Endodermal cell (in vitro differentiated cells): Measurements from ENCODE around the gene STOML2. TPM values are rescaled to one million over a fixed set of nuclear protein-coding genes. Genes with fewer than 3 reads are reported as not detected.

ENCODE experiments used
- DNase-seq: peaks from one replicate; pipeline ENCODE4 v3.0.0-alpha.2; 2017
- H3K27ac ChIP-seq: 2 replicates; pipeline ENCODE4 v1.5.1; 2013; ENCODE audit warnings: mild to moderate bottlenecking, low read depth, low read length, moderate library complexity
- H3K27me3 ChIP-seq: 2 replicates; pipeline ENCODE4 v1.6.1; 2013; ENCODE audit warnings: mild to moderate bottlenecking, low read length, moderate library complexity; ENCODE audit not compliant: insufficient read depth, control insufficient read depth, poor library complexity, severe bottlenecking
- H3K36me3 ChIP-seq: 2 replicates; pipeline ENCODE4 v1.7.0; 2013; ENCODE audit warnings: mild to moderate bottlenecking, low read length, moderate library complexity; ENCODE audit not compliant: control insufficient read depth, insufficient read depth
- H3K4me1 ChIP-seq: one replicate; pipeline ENCODE4 v1.7.0; 2013; ENCODE audit warnings: low read length; ENCODE audit not compliant: control insufficient read depth, insufficient read depth
- H3K4me3 ChIP-seq: 2 replicates; pipeline ENCODE4 v1.5.1; 2013; ENCODE audit warnings: mild to moderate bottlenecking, low read length, moderate library complexity
- H3K9ac ChIP-seq: 2 replicates; pipeline ENCODE4 v1.6.1; 2013; ENCODE audit warnings: mild to moderate bottlenecking, low read length, moderate library complexity; ENCODE audit not compliant: poor library complexity, severe bottlenecking; ENCODE audit errors: extremely low read depth
- H3K9me3 ChIP-seq: 2 replicates; pipeline ENCODE4 v1.6.1; 2013; ENCODE audit warnings: mild to moderate bottlenecking, low read length, moderate library complexity; ENCODE audit not compliant: control insufficient read depth
- H3K27ac Mint-ChIP-seq: 2 replicates; pipeline ENCODE4 v1.8.0; 2020; ENCODE audit warnings: mixed read lengths
- H3K27me3 Mint-ChIP-seq: 2 replicates; pipeline ENCODE4 v1.8.0; 2021; ENCODE audit warnings: mild to moderate bottlenecking, mixed read lengths; ENCODE audit not compliant: insufficient read depth
- H3K36me3 Mint-ChIP-seq: 2 replicates; pipeline ENCODE4 v1.8.0; 2020; ENCODE audit warnings: low read depth, mixed read lengths
- H3K4me1 Mint-ChIP-seq: 2 replicates; pipeline ENCODE4 v1.8.0; 2020; ENCODE audit warnings: mixed read lengths
- H3K4me3 Mint-ChIP-seq: 2 replicates; pipeline ENCODE4 v1.8.0; 2020; ENCODE audit warnings: mild to moderate bottlenecking, moderate library complexity, mixed read lengths
- H3K9me3 Mint-ChIP-seq: 2 replicates; pipeline ENCODE4 v1.8.0; 2020; ENCODE audit warnings: mild to moderate bottlenecking, mixed read lengths
- WGBS, 2 experiments: methylation state at CpG; one replicate each; pipeline versions ENCODE4 v1.1.5 to v1.1.7; 2013; ENCODE audit warnings: missing lambda C conversion rate in 2 of 2, mixed read lengths in 1 of 2; ENCODE audit not compliant: insufficient coverage in 1 of 2, insufficient read length in 1 of 2; 5-methylcytosine and 5-hydroxymethylcytosine counted together
- total RNA-seq, 2 donors: library from RNA; stranded (reverse); fragmentation: NEBNext Ultra II Directional in 1 of 2; extraction: Animal tissue kit (Norgen Biotek cat#: 25700) in 1 of 2; gene quantifications; 2 replicates in 1 of 2; 3 replicates in 1 of 2; pipeline ENCODE4 v1.2.1, GENCODE V29; 2021
- TF ChIP-seq, protein P1 (sequence below): fragments of 200-600 bp; sonication (generic); conservative IDR thresholded peaks from 2 replicates; pipeline ENCODE4 v1.5.0; 2021; ENCODE audit warnings: antibody characterized with exemption, mild to moderate bottlenecking

STOML2 gene
- total RNA-seq, 2 donors from 2014 or later: 158 to 201 TPM

DNA sequence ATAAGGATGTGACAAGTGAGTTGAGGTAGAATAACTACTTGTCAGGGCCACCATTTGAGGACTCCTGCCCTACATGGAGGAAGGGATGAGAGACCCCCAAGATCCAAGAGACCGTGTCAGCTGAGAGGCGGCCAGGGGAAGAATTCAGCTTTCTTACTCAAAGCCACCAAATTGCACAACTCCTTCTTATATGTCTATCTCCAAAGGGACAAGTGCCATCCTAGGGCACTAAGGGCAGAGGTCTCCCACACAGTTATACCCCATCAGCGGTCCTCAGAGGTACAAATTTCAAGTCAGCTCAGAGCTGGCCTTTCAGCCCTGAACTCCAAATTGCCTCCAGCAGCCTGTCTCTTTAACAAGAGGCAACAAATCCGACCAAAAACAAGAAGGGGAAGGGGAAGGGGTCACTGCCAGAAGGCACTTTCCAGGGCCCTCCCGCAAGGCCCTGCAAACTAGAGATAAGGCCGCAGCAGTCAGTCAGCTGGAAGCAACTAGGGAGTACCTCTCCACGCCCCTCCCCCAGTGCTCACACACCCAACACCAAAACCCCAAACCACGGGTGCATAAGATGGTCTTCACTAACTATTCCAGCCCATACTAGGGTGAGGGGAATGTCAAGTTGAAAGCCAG lies 6.1 kb upstream of the STOML2 start:
- peaks cover 40% of the 10 kb centered on the region for H3K36me3 ChIP-seq
- H3K4me3 Mint-ChIP-seq: no peak overlapping the region
- peaks cover 31% of the 10 kb centered on the region for H3K36me3 Mint-ChIP-seq
- H3K27me3 Mint-ChIP-seq: no peaks in the 10 kb centered on the region
- H3K9ac ChIP-seq: no peak overlapping the region
- WGBS, 2 experiments: 79 to 90% methylated on average over 2 to 7 of the region's 8 CpGs
- TF ChIP-seq, protein P1, sequence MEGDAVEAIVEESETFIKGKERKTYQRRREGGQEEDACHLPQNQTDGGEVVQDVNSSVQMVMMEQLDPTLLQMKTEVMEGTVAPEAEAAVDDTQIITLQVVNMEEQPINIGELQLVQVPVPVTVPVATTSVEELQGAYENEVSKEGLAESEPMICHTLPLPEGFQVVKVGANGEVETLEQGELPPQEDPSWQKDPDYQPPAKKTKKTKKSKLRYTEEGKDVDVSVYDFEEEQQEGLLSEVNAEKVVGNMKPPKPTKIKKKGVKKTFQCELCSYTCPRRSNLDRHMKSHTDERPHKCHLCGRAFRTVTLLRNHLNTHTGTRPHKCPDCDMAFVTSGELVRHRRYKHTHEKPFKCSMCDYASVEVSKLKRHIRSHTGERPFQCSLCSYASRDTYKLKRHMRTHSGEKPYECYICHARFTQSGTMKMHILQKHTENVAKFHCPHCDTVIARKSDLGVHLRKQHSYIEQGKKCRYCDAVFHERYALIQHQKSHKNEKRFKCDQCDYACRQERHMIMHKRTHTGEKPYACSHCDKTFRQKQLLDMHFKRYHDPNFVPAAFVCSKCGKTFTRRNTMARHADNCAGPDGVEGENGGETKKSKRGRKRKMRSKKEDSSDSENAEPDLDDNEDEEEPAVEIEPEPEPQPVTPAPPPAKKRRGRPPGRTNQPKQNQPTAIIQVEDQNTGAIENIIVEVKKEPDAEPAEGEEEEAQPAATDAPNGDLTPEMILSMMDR: no peak
- no peak overlapping the region for H3K4me3 ChIP-seq
- H3K27ac ChIP-seq: no peak overlapping the region
- no peaks in the 10 kb centered on the region for H3K9me3 ChIP-seq
- peaks cover 14% of the 10 kb centered on the region for H3K4me1 ChIP-seq
- peaks cover 31% of the 10 kb centered on the region for H3K4me1 Mint-ChIP-seq
- H3K9me3 Mint-ChIP-seq: no peaks in the 10 kb centered on the region
- peak; percentile 29 for DNase-seq
- no peak overlapping the region for H3K27ac Mint-ChIP-seq
- H3K27me3 ChIP-seq: no peaks in the 10 kb centered on the region

DNA sequence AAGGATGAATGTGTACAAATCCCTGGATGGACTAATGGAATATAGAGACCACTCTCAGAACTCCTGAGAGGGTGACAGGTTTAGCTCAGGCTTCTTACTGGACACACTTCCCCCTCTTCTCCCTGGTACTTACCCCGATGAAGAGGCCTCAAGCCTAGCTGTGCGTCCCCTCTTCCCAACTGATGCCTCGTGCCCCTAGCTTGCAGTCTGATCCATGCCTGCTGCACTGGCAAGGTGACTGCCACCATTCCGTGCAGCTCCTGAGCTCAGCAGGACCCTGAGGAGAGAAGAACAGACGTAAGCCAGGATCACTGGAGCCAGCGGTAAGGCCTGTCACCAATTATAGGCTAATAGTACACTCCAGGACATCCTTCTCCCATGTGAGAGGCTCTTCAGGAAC lies 5.5 kb upstream of the STOML2 start:
- H3K27ac ChIP-seq: no peak overlapping the region
- no peaks in the 10 kb centered on the region for H3K9me3 ChIP-seq
- peaks cover 27% of the 10 kb centered on the region for H3K36me3 Mint-ChIP-seq
- H3K9me3 Mint-ChIP-seq: no peaks in the 10 kb centered on the region
- H3K27me3 Mint-ChIP-seq: no peaks in the 10 kb centered on the region
- H3K4me1 Mint-ChIP-seq: peaks cover 30% of the 10 kb centered on the region
- TF ChIP-seq, protein P1: no peak
- H3K27ac Mint-ChIP-seq: no peak overlapping the region
- 93% methylated on average over 3 to 6 of the region's 6 CpGs for WGBS, 2 experiments
- DNase-seq: no peak
- no peak overlapping the region for H3K4me3 ChIP-seq
- peaks cover 18% of the 10 kb centered on the region for H3K4me1 ChIP-seq
- H3K9ac ChIP-seq: no peak overlapping the region
- H3K4me3 Mint-ChIP-seq: no peak overlapping the region
- H3K36me3 ChIP-seq: peaks cover 40% of the 10 kb centered on the region
- no peaks in the 10 kb centered on the region for H3K27me3 ChIP-seq

DNA sequence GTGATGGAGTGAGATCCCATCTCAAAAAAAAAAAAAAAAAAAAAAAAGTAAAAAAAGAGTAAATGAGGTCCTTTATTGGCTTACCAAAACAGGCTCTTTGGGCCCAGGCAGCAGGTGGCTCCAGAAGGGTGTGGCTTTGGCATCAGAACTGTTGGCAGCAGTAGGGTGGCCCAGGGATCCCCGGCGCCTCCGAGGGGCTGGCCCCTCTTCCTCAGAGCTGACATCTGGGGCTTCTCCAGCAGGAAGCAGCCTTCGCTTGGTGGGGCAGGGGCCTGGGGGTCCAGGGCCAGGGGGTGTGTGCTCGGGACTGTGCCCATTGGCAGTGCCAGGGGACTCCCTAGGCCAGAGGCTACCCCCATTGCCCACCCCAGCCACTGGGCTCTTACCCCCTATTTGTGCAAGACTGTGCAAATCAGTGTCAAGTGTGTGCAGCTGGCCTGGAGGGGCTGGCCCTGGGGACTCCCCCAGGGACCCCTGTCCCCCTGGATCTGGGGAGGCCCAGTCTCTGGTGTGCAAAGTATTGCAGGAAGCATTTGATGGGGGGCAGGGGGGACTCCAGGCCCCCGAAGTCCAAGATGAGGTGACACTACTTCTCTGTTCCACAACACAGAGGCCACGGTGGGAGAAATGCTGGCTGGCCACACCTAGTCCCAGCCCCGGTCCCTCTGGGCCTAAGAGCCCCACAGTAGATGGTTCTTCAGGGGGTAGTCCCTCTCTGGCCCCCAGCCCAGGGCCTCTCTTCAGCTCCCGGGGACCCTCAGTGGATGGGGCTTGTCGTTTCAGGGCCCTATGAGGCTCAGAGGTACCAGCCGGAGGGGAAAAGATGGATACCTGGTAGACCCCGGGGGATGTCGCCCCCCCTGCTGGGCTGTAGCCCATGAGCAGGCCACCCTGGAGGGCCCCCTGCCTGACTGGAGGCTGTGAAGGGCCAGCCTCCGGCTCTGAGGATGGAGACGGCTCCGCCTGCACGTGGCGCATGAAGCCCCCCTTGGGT lies 4.7 kb upstream of the STOML2 start:
- Histone ChIP-seq H3K27me3 (no peaks in the 10 kb centered on the region), H3K4me3 (no peak overlapping the region), H3K9ac (no peak overlapping the region), H3K9me3 (no peaks in the 10 kb centered on the region), H3K36me3 (peaks cover 40% of the 10 kb centered on the region), H3K27ac (no peak overlapping the region), H3K4me1 (peaks cover 16% of the 10 kb centered on the region)
- DNase-seq: peak; percentile 23
- H3K4me3 Mint-ChIP-seq: no peak overlapping the region
- H3K4me1 Mint-ChIP-seq: peaks cover 30% of the 10 kb centered on the region
- peaks cover 27% of the 10 kb centered on the region for H3K36me3 Mint-ChIP-seq
- H3K27me3 Mint-ChIP-seq: no peaks in the 10 kb centered on the region
- WGBS, 2 experiments: 87 to 91% methylated on average over 11 to 18 of the region's 18 CpGs
- TF ChIP-seq, protein P1: no peak
- H3K27ac Mint-ChIP-seq: no peak overlapping the region
- H3K9me3 Mint-ChIP-seq: no peaks in the 10 kb centered on the region
